SK-N-SH (cell line): ENCODE results near the gene CCDC116. TPM values are rescaled to one million over a fixed set of nuclear protein-coding genes. Genes with fewer than 3 reads are reported as not detected.

ENCODE experiments used
- CTCF ChIA-PET: fragments of 300-600, 350-600 bp; formaldehyde crosslinking; extraction: SDS; loops from one replicate; lab custom pipeline; 2021; lab: Yijun Ruan, JAX
- POLR2A ChIA-PET: fragments of 350-600 bp; sonication (Branson Sonifier 250); formaldehyde crosslinking; extraction: SDS; loops from one replicate; lab custom pipeline; 2020; ENCODE audit warnings: antibody characterized with exemption, inconsistent platforms; lab: Yijun Ruan, JAX
- DNase-seq: peaks from one replicate; pipeline ENCODE4 v3.0.0; 2012
- H2AFZ ChIP-seq: fragments of 200-600 bp; sonication (generic); 2 replicates; pipeline ENCODE4 v1.8.1; 2016; ENCODE audit warnings: antibody characterized with exemption, mild to moderate bottlenecking, low read depth
- H3F3A ChIP-seq: fragments of 200-600 bp; sonication (generic); replicated peaks from 2 replicates; pipeline ENCODE3; 2016; ENCODE audit warnings: antibody characterized with exemption, mild to moderate bottlenecking; ENCODE audit not compliant: insufficient read depth
- H3K27ac ChIP-seq, 2 experiments: fragments of 200-500 bp in 1 of 2; fragments of 200-600 bp in 1 of 2; sonication (Bioruptor generic) in 1 of 2; sonication (generic), shearing (Covaris generic) in 1 of 2; 2 replicates each; pipeline versions ENCODE4 v1.5.1 to v1.6.1; 2014 to 2016; ENCODE audit warnings: low read depth in 2 of 2, inconsistent platforms in 1 of 2, low read length in 1 of 2, mild to moderate bottlenecking in 1 of 2, mixed read lengths in 1 of 2
- H3K27me3 ChIP-seq: fragments of 200-600 bp; sonication (generic), shearing (Covaris generic); 2 replicates; pipeline ENCODE4 v1.6.1; 2016; ENCODE audit warnings: mixed run types; ENCODE audit not compliant: insufficient read depth
- H3K36me3 ChIP-seq, 2 experiments: fragments of 200-500 bp in 1 of 2; fragments of 200-600 bp in 1 of 2; sonication (Bioruptor generic) in 1 of 2; sonication (generic) in 1 of 2; replicated peaks in 1 of 2; 2 replicates each; pipeline versions ENCODE3 to v1.5.1; 2014 to 2016; ENCODE audit warnings: low read length in 1 of 2, mild to moderate bottlenecking in 1 of 2; ENCODE audit not compliant: insufficient read depth in 2 of 2, control insufficient read depth in 1 of 2
- H3K4me1 ChIP-seq, 2 experiments: fragments of 200-500 bp in 1 of 2; fragments of 200-600 bp in 1 of 2; sonication (Bioruptor generic) in 1 of 2; sonication (generic), shearing (Covaris generic) in 1 of 2; 2 replicates each; pipeline versions ENCODE4 v1.5.1 to v1.6.1; 2014 to 2016; ENCODE audit warnings: low read depth in 1 of 2, low read length in 1 of 2, mixed run types in 1 of 2; ENCODE audit not compliant: insufficient read depth in 2 of 2, control insufficient read depth in 1 of 2
- H3K4me2 ChIP-seq: fragments of 200-600 bp; sonication (generic), shearing (Covaris generic); 2 replicates; pipeline ENCODE4 v1.6.1; 2017; ENCODE audit warnings: mixed run types
- H3K4me3 ChIP-seq, 2 experiments: fragments of 200-500 bp in 1 of 2; fragments of 200-600 bp in 1 of 2; sonication (Bioruptor generic) in 1 of 2; sonication (generic), shearing (Covaris generic) in 1 of 2; 2 replicates each; pipeline versions ENCODE4 v1.5.1 to v1.8.1; 2014 to 2016; ENCODE audit warnings: low read depth in 2 of 2, inconsistent platforms in 1 of 2, low read length in 1 of 2, mild to moderate bottlenecking in 1 of 2, mixed read lengths in 1 of 2, moderate library complexity in 1 of 2
- H3K79me2 ChIP-seq: fragments of 200-600 bp; sonication (generic); 2 replicates; pipeline ENCODE4 v1.8.1; 2017; ENCODE audit warnings: mild to moderate bottlenecking; ENCODE audit not compliant: insufficient read depth
- H3K9ac ChIP-seq: fragments of 200-600 bp; sonication (generic); 2 replicates; pipeline ENCODE4 v1.6.1; 2017; ENCODE audit warnings: mixed run types
- H3K9me2 ChIP-seq: fragments of 200-600 bp; sonication (generic); 2 replicates; pipeline ENCODE4 v1.6.1; 2017; ENCODE audit warnings: mixed run types
- H3K9me3 ChIP-seq: fragments of 200-600 bp; sonication (generic); 2 replicates; pipeline ENCODE4 v1.6.1; 2017; ENCODE audit warnings: mixed run types, mild to moderate bottlenecking, moderate library complexity
- H4K20me1 ChIP-seq: fragments of 200-600 bp; sonication (generic); 2 replicates; pipeline ENCODE4 v1.6.1; 2017; ENCODE audit warnings: mild to moderate bottlenecking, mixed run types; ENCODE audit not compliant: insufficient read depth
- CHD2 ChIP-seq: fragments of 150-350 bp; IDR thresholded peaks from 2 replicates; pipeline ENCODE4 v1.6.1; 2018; ENCODE audit warnings: low read length; ENCODE audit not compliant: partially characterized antibody
- CTCF ChIP-seq: fragments of 200-600 bp; sonication (generic); IDR thresholded peaks from 2 replicates; pipeline ENCODE4 v1.6.1; 2017; ENCODE audit warnings: antibody characterized with exemption, mild to moderate bottlenecking, moderate library complexity
- EZH2phosphoT487 ChIP-seq: fragments of 200-600 bp; sonication (generic); IDR thresholded peaks from 2 replicates; pipeline ENCODE4 v1.6.1; 2017; ENCODE audit warnings: low read depth, mixed run types, mild to moderate bottlenecking, antibody characterized with exemption, moderate library complexity, borderline replicate concordance
- FOSL2 ChIP-seq: IDR thresholded peaks from 2 replicates; pipeline ENCODE4 v1.4.0; 2012; ENCODE audit warnings: low read depth, mild to moderate bottlenecking, moderate library complexity, borderline replicate concordance
- FOXM1 ChIP-seq: IDR thresholded peaks from 2 replicates; pipeline ENCODE4 v1.4.0; 2012; ENCODE audit warnings: low read depth, mild to moderate bottlenecking
- JUND ChIP-seq: IDR thresholded peaks from 2 replicates; pipeline ENCODE4 v1.4.0; 2012
- NFIC ChIP-seq: IDR thresholded peaks from 2 replicates; pipeline ENCODE4 v1.4.0; 2012; ENCODE audit warnings: borderline replicate concordance
- PBX3 ChIP-seq: IDR thresholded peaks from 2 replicates; pipeline ENCODE4; 2012
- POLR2AphosphoS5 ChIP-seq: IDR thresholded peaks from 2 replicates; pipeline ENCODE4 v1.6.1; 2012; ENCODE audit warnings: low read depth, low read length
- RFX5 ChIP-seq: IDR thresholded peaks from 2 replicates; pipeline ENCODE4 v1.6.1; 2012; ENCODE audit warnings: mild to moderate bottlenecking, improper control_type of control experiment, low read length
- RXRA ChIP-seq: IDR thresholded peaks from 2 replicates; pipeline ENCODE4 v1.4.0; 2012; ENCODE audit warnings: low read depth, mild to moderate bottlenecking, borderline replicate concordance
- SMC3 ChIP-seq: IDR thresholded peaks from 2 replicates; pipeline ENCODE4 v1.6.1; 2012; ENCODE audit warnings: low read depth, low read length, improper control_type of control experiment
- TCF12 ChIP-seq: IDR thresholded peaks from 2 replicates; pipeline ENCODE4 v1.4.0; 2012
- TEAD4 ChIP-seq: IDR thresholded peaks from 2 replicates; pipeline ENCODE4 v1.4.0; 2012; ENCODE audit warnings: mild to moderate bottlenecking, borderline replicate concordance; ENCODE audit not compliant: insufficient read depth
- USF2 ChIP-seq: fragments of 150-350 bp; IDR thresholded peaks from 2 replicates; pipeline ENCODE4 v1.6.1; 2017; ENCODE audit warnings: antibody characterized with exemption, low read length, low read depth, borderline replicate concordance
- ZBTB33 ChIP-seq: IDR thresholded peaks from 2 replicates; pipeline ENCODE4 v1.4.0; 2012; ENCODE audit warnings: low read depth, borderline replicate concordance
- WGBS: methylation state at CpG from one replicate; pipeline ENCODE4 v1.1.6; 2017; ENCODE audit warnings: low lambda C conversion rate; 5-methylcytosine and 5-hydroxymethylcytosine counted together
- polyA plus RNA-seq, 3 experiments: library from polyadenylated mRNA; depleted of rRNA; stranded (reverse); fragments of >200 nt; gene quantifications; 2 replicates each; pipeline ENCODE4 v1.2.3, GENCODE V29; 2012

Gene CCDC116
- polyA plus RNA-seq, 1 of the 3 experiments (the other 2 are of a cell fraction) = 0.28 TPM

GRCh38 chr22:21661991-21662390, 29.4 kb downstream of the CCDC116 start (continued):
- TF ChIP-seq RXRA = no peak
- TF ChIP-seq EZH2phosphoT487 = no peak
- no peak for TF ChIP-seq FOSL2
- TF ChIP-seq NFIC = no peak
- no peak for TF ChIP-seq CHD2
- no peak for TF ChIP-seq TCF12
- no peak for TF ChIP-seq TEAD4
- no peak for TF ChIP-seq PBX3
- no peak for TF ChIP-seq ZBTB33
- no peak for TF ChIP-seq SMC3
- TF ChIP-seq JUND = no peak
- TF ChIP-seq, all 33 proteins: peak for 0

GRCh38 chr22:21663738-21664137, 31.2 kb downstream of the CCDC116 start:
- no peaks in the 10 kb centered on the region for H3K9me3 ChIP-seq
- H2AFZ ChIP-seq = no peak overlapping the region
- H3K36me3 ChIP-seq = no peaks in the 10 kb centered on the region
- H3K4me2 ChIP-seq = no peak overlapping the region
- peaks cover 21% of the 10 kb centered on the region for H3K79me2 ChIP-seq
- H3K4me3 ChIP-seq = no peak overlapping the region
- POLR2A ChIA-PET = no interaction called here
- 75% methylated on average over 2 of the region's 2 CpGs for WGBS
- H3K9me2 ChIP-seq = no peaks in the 10 kb centered on the region
- peaks cover 8% of the 10 kb centered on the region for H3F3A ChIP-seq
- peaks cover 0 to 2% of the 10 kb centered on the region in 2 experiments; a peak in 1 of 4 replicates for H3K4me1 ChIP-seq
- no peak for TF ChIP-seq CTCF
- no peak for TF ChIP-seq PBX3
- TF ChIP-seq USF2 = no peak
- TF ChIP-seq RFX5 = no peak
- no peak for TF ChIP-seq TCF12
- TF ChIP-seq JUND = no peak
- TF ChIP-seq FOSL2 = no peak
- no peak for TF ChIP-seq SMC3
- TF ChIP-seq FOXM1 = no peak
- no peak for TF ChIP-seq POLR2AphosphoS5
- no peak for TF ChIP-seq NFIC
- CTCF ChIA-PET = interaction anchor here (0.8 kb wide), 1 partner anchor 289 kb away, joined by 3 read pairs; the partner anchor contains the start of gene PPM1F
- no peaks in the 10 kb centered on the region for H4K20me1 ChIP-seq
- no peak overlapping the region for H3K9ac ChIP-seq
- DNase-seq = no peak
- H3K27me3 ChIP-seq = no peaks in the 10 kb centered on the region
- no peak overlapping the region for H3K27ac ChIP-seq
